ENCODE measurements around the gene NPNT. TPM values are rescaled to one million over a fixed set of nuclear protein-coding genes. Genes with fewer than 3 reads are reported as not detected.

The NPNT gene
- total RNA-seq, 1 donor from 2014 or later: 3.1 TPM

DNA sequence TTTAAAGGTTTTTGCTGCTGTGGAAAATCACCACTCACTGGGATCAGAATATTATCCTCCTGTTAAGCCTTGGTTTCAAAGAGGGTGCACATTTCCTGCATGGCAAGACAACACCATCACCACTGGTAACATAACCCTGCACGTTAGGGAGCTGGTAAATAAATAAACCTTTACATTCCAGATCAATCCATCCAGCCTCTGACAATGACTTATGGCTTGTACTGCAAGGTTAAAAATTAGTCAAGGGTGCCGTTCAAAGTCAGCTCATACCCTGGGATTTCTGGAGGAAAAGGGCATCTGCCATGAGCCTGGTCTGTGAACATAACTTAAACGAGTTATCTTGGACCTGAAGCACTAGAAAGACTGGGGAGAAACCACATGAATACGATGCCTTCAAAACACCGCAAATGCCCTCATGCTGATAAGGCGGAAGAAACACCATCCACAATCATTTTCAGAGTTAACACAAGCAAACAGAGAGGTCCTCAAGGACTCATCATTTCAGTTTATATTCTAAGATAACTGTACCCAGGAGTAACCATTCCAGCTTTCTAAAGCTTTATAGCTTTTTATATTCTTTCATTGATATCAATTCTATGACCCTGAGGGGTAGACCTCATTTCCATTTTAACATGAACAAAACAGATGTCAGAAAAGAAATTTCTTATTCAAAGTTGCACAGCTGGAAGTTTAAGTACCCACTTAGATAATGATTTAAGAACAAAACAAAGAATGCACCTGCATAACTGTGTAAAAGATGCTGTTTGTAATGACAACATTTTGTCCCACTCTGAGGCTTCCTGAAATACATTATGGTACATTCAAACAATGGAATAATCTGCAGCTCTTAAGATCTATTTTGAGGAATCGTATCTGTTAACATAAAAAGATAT is 103.1 kb downstream of the NPNT start:
- Histone ChIP-seq H3K79me2 (ENCODE audit: insufficient read depth, low read length) (no peaks in the 10 kb centered on the region), H3K36me3 (ENCODE audit: insufficient read depth, low read length) (no peaks in the 10 kb centered on the region), H3K27ac (ENCODE audit: low read depth, low read length) (no peak overlapping the region), H3K4me2 (ENCODE audit: low read length) (no peak overlapping the region), H2AFZ (ENCODE audit: low read depth, low read length) (no peak overlapping the region), H3K4me1 (ENCODE audit: insufficient read depth, low read length) (no peaks in the 10 kb centered on the region), H3K4me3 (ENCODE audit: insufficient read depth, low read depth, low read length) (no peak overlapping the region), H3K27me3 (ENCODE audit: insufficient read depth, low read length) (no peaks in the 10 kb centered on the region), H3K9me3 (ENCODE audit: insufficient read depth, low read depth, low read length) (no peaks in the 10 kb centered on the region), H4K20me1 (ENCODE audit: insufficient read depth, low read length) (no peaks in the 10 kb centered on the region), H3K9ac (ENCODE audit: low read length) (no peak overlapping the region)
- FAIRE-seq (no peak), DNase-seq (ENCODE audit: low read depth) (no peak)
- no peaks in the 10 kb centered on the region for H3K36me3 Mint-ChIP-seq (ENCODE audit: low read depth, unreplicated experiment)
- peaks cover 3% of the 10 kb centered on the region for H3K4me1 Mint-ChIP-seq (ENCODE audit: low read depth, unreplicated experiment)
- peaks cover 3% of the 10 kb centered on the region for H3K9me3 Mint-ChIP-seq (ENCODE audit: unreplicated experiment)
- no peak overlapping the region for H3K4me3 Mint-ChIP-seq (ENCODE audit: unreplicated experiment)
- peaks cover 24% of the 10 kb centered on the region for H3K27me3 Mint-ChIP-seq (ENCODE audit: low read depth, unreplicated experiment)
- no peak overlapping the region for H3K27ac Mint-ChIP-seq (ENCODE audit: unreplicated experiment)
- TF ChIP-seq, protein P1, sequence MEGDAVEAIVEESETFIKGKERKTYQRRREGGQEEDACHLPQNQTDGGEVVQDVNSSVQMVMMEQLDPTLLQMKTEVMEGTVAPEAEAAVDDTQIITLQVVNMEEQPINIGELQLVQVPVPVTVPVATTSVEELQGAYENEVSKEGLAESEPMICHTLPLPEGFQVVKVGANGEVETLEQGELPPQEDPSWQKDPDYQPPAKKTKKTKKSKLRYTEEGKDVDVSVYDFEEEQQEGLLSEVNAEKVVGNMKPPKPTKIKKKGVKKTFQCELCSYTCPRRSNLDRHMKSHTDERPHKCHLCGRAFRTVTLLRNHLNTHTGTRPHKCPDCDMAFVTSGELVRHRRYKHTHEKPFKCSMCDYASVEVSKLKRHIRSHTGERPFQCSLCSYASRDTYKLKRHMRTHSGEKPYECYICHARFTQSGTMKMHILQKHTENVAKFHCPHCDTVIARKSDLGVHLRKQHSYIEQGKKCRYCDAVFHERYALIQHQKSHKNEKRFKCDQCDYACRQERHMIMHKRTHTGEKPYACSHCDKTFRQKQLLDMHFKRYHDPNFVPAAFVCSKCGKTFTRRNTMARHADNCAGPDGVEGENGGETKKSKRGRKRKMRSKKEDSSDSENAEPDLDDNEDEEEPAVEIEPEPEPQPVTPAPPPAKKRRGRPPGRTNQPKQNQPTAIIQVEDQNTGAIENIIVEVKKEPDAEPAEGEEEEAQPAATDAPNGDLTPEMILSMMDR (IDR thresholded peaks at IDR 0.05; ENCODE audit: insufficient read depth, low read depth, low read length): no peak
- no peak for TF ChIP-seq EZH2 (IDR thresholded peaks at IDR 0.05; ENCODE audit: insufficient read depth, low read length)

DNA sequence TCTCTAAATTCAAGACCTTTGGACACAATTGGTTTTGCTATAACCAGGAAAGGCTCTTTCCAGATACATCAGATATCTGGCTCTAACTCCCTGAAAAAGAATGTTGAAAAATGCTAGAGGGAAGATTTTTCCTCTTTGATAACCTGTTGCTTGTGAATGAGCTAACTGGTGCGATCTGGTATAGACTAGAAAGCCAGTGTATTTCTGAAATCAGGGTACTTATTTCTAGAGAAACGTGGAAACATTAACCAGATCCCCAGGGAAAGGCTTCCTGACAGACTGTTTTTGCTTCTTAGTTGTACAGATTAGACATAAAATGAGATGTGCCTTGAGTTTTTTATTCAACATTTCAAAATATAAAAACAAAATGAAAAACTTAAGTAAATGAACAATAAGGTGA is 107.7 kb downstream of the NPNT start:
- H2AFZ ChIP-seq (ENCODE audit: low read depth, low read length): no peak overlapping the region
- FAIRE-seq: no peak
- TF ChIP-seq, protein P1 (IDR thresholded peaks at IDR 0.05; ENCODE audit: insufficient read depth, low read depth, low read length): no peak
- TF ChIP-seq EZH2 (IDR thresholded peaks at IDR 0.05; ENCODE audit: insufficient read depth, low read length): no peak
- H4K20me1 ChIP-seq (ENCODE audit: insufficient read depth, low read length): no peaks in the 10 kb centered on the region
- H3K79me2 ChIP-seq (ENCODE audit: insufficient read depth, low read length): no peaks in the 10 kb centered on the region
- DNase-seq (ENCODE audit: low read depth): no peak
- Mint-ChIP-seq H3K4me3 (ENCODE audit: unreplicated experiment) (no peak overlapping the region), H3K36me3 (ENCODE audit: low read depth, unreplicated experiment) (no peaks in the 10 kb centered on the region), H3K9me3 (ENCODE audit: unreplicated experiment) (peaks cover 3% of the 10 kb centered on the region), H3K27ac (ENCODE audit: unreplicated experiment) (no peak overlapping the region), H3K4me1 (ENCODE audit: low read depth, unreplicated experiment) (peaks cover 3% of the 10 kb centered on the region), H3K27me3 (ENCODE audit: low read depth, unreplicated experiment) (peaks cover 21% of the 10 kb centered on the region)
- no peaks in the 10 kb centered on the region for H3K36me3 ChIP-seq (ENCODE audit: insufficient read depth, low read length)
- H3K27me3 ChIP-seq (ENCODE audit: insufficient read depth, low read length): no peaks in the 10 kb centered on the region
- no peak overlapping the region for H3K4me2 ChIP-seq (ENCODE audit: low read length)
- H3K4me1 ChIP-seq (ENCODE audit: insufficient read depth, low read length): no peaks in the 10 kb centered on the region
- H3K9me3 ChIP-seq (ENCODE audit: insufficient read depth, low read depth, low read length): no peaks in the 10 kb centered on the region
- no peak overlapping the region for H3K27ac ChIP-seq (ENCODE audit: low read depth, low read length)
- H3K9ac ChIP-seq (ENCODE audit: low read length): no peak overlapping the region
- H3K4me3 ChIP-seq (ENCODE audit: insufficient read depth, low read depth, low read length): no peak overlapping the region

DNA sequence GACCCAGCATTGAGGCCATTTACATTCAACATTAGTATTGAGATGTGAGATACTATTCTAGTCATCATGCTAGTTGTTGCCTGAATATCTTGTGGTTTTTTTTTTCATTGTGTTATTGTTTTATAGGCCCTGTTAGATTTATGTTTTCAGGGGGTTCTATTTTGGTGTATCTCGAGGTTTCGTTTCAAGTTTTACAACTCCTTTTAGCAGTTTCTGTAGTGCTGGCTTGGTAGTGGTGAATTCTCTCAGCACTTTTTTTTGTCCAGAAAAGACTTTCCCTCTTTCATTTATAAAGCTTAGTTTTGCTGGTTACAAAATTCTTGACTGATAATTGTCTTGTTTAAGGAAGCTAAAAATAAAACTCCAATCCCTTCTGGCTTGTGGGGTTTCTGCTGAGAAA is 115.5 kb downstream of the NPNT start:
- peaks cover 2% of the 10 kb centered on the region for H3K9me3 ChIP-seq (ENCODE audit: insufficient read depth, low read depth, low read length)
- H3K27ac ChIP-seq (ENCODE audit: low read depth, low read length): no peak overlapping the region
- no peak overlapping the region for H3K4me2 ChIP-seq (ENCODE audit: low read length)
- H3K27me3 ChIP-seq (ENCODE audit: insufficient read depth, low read length): no peaks in the 10 kb centered on the region
- DNase-seq (ENCODE audit: low read depth) (no peak), FAIRE-seq (no peak)
- peaks cover 9% of the 10 kb centered on the region for H3K27me3 Mint-ChIP-seq (ENCODE audit: low read depth, unreplicated experiment)
- H3K4me3 ChIP-seq (ENCODE audit: insufficient read depth, low read depth, low read length): no peak overlapping the region
- H3K4me3 Mint-ChIP-seq (ENCODE audit: unreplicated experiment): no peak overlapping the region
- no peak overlapping the region for H3K27ac Mint-ChIP-seq (ENCODE audit: unreplicated experiment)
- no peak overlapping the region for H2AFZ ChIP-seq (ENCODE audit: low read depth, low read length)
- TF ChIP-seq, protein P1 (IDR thresholded peaks at IDR 0.05; ENCODE audit: insufficient read depth, low read depth, low read length): no peak
- no peak for TF ChIP-seq EZH2 (IDR thresholded peaks at IDR 0.05; ENCODE audit: insufficient read depth, low read length)
- H3K9ac ChIP-seq (ENCODE audit: low read length): no peak overlapping the region
- peaks cover 2% of the 10 kb centered on the region for H3K36me3 Mint-ChIP-seq (ENCODE audit: low read depth, unreplicated experiment)
- H3K79me2 ChIP-seq (ENCODE audit: insufficient read depth, low read length): no peaks in the 10 kb centered on the region
- H3K36me3 ChIP-seq (ENCODE audit: insufficient read depth, low read length): no peaks in the 10 kb centered on the region
- no peaks in the 10 kb centered on the region for H3K4me1 Mint-ChIP-seq (ENCODE audit: low read depth, unreplicated experiment)
- no peaks in the 10 kb centered on the region for H4K20me1 ChIP-seq (ENCODE audit: insufficient read depth, low read length)
- no peaks in the 10 kb centered on the region for H3K4me1 ChIP-seq (ENCODE audit: insufficient read depth, low read length)
- peaks cover 27% of the 10 kb centered on the region for H3K9me3 Mint-ChIP-seq (ENCODE audit: unreplicated experiment)
